ENCODE results near the gene GIPC3.
"Not testable (repeated sequence)": the region's sequence is repeated elsewhere in the genome, so short reads cannot be mapped to it uniquely, and the experiment has no call there.

GIPC3 gene

DNA sequence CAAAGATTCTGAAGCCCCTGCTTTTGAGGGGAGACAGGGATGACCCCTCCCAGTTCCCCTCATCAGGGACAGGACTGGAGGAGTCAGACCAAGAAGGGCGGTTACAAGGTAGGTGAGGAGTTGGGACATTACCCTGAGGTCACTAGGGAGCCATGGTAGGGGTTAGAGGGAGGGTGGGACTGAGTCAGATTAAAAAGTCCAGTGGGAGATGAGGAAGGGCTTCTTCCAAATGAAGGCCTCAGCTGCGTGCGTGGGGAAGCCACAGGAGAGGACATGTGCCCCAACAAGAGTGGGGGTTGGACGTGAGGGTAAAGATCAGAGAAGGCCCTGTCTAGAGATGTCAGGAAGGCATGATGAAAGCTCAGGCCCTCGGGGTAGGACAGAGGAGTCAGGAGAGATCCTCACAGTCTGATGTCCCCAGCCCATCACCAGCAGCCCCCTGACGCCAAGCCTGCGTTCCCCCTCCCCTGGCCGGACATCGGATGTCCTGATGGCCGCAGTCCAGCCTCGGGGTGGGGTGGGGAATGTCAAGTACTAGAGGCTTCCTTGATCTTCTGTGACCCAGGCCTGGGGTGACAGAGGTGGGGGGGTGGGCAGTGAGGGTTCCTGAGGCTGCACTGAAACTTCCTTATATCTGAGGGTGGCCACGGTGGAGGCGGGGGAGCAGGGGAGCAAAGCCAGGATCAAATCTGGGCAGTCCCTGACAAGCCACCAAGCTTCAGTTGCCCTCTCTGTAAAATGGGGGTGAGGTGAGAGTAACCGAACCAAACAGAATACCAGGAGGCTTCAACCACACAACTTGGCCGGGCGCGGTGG is 21.4 kb upstream of the GIPC3 start:
- no peaks in the 10 kb centered on the region for H3K9me3 Mint-ChIP-seq
- no peaks in the 10 kb centered on the region for H3K4me1 Mint-ChIP-seq (ENCODE audit: low read depth)
- H3K27ac Mint-ChIP-seq = no peak overlapping the region
- no peak overlapping the region for H3K4me3 Mint-ChIP-seq
- no peaks in the 10 kb centered on the region for H3K36me3 Mint-ChIP-seq (ENCODE audit: low read depth)
- no peaks in the 10 kb centered on the region for H3K27me3 Mint-ChIP-seq

DNA sequence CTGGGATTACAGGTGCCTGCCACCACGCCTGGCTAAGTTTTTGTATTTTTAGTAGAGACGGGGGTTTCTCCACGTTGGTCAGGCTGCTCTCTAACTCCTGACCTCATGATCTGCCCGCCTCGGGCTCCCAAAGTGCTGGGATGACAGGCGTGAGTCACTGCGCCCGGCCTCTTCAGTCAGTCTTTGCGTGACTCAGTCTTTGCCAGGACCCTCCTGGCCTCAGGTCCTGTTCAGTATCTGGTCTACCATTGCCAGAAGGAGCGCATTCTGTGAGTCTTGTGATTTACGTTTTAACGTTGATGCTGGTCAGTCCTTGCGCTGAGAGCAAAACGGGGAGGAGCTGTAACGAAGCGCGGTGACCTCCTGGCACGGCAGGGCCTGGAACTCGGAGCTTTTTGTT is 20.1 kb upstream of the GIPC3 start:
- Mint-ChIP-seq H3K4me1 (ENCODE audit: low read depth) (no peaks in the 10 kb centered on the region), H3K9me3 (no peaks in the 10 kb centered on the region), H3K4me3 (no peak overlapping the region), H3K27me3 (no peaks in the 10 kb centered on the region), H3K36me3 (ENCODE audit: low read depth) (no peaks in the 10 kb centered on the region), H3K27ac (no peak overlapping the region)

DNA sequence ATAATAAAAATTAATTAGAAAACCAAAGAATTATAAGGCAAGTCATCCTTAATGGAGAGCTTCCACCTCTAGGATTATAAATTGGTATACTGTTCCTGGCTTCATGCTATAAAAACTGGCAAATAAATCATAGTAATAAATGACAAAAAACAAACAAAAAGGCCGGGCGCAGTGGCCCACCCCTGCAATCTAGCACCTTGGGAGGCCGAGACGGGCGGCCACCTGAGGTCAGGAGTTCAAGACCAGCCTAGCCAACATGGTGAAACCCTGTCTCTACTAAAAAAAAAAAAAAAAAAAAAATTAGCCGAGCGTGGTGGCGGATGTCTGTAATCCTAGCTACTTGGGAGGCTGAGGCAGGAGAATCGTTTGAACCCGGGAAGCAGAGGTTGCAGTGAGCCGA is 15.2 kb upstream of the GIPC3 start:
- peaks cover 15% of the 10 kb centered on the region for H3K4me1 Mint-ChIP-seq (ENCODE audit: low read depth)
- not testable (repeated sequence) for H3K27me3 Mint-ChIP-seq; H3K9me3 Mint-ChIP-seq; H3K4me3 Mint-ChIP-seq; H3K27ac Mint-ChIP-seq; H3K36me3 Mint-ChIP-seq (ENCODE audit: low read depth)

DNA sequence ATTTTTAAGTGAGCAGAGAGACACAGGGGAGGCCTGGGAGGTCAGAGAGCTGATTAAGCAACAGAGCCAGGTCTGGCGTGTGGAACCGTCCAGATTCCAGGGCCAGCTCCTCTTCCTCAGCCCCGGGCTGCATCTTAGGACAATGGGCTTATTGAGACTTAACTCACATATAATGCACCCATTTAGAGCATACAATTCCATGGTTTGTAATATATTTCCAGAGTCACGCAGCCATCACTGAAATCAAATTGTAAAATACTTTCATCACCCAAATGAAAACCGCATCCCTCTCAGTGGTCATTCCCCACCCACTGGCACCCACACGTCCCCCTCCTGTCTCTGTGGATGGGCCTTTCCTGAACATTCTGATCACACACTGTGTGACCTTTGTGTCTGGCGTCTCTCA is 14.7 kb upstream of the GIPC3 start:
- Mint-ChIP-seq H3K9me3 (no peaks in the 10 kb centered on the region), H3K4me3 (no peak overlapping the region), H3K27me3 (no peaks in the 10 kb centered on the region), H3K4me1 (ENCODE audit: low read depth) (peaks cover 17% of the 10 kb centered on the region), H3K36me3 (ENCODE audit: low read depth) (peaks cover 8% of the 10 kb centered on the region), H3K27ac (no peak overlapping the region)

- H3K4me3 Mint-ChIP-seq = peak overlapping the region; percentile 72
- no peaks in the 10 kb centered on the region for H3K27me3 Mint-ChIP-seq
- no peak overlapping the region for H3K27ac Mint-ChIP-seq
- H3K4me1 Mint-ChIP-seq (ENCODE audit: low read depth) = peaks cover 17% of the 10 kb centered on the region
- peaks cover 8% of the 10 kb centered on the region for H3K36me3 Mint-ChIP-seq (ENCODE audit: low read depth)
- H3K9me3 Mint-ChIP-seq = no peaks in the 10 kb centered on the region
Observed at GRCh38 chr19:3572132-3572854, 13.0 kb upstream of the GIPC3 start.

- Mint-ChIP-seq H3K4me1 (ENCODE audit: low read depth) (peaks cover 17% of the 10 kb centered on the region), H3K4me3 (peak within 1 kb of the TSS; percentile 72), H3K36me3 (ENCODE audit: low read depth) (peaks cover 8% of the 10 kb centered on the region), H3K27ac (no peak within 1 kb of the TSS), H3K27me3 (no peaks in the 10 kb centered on the region), H3K9me3 (no peaks in the 10 kb centered on the region)
Observed at GRCh38 chr19:3572855-3573161, 12.5 kb upstream of the GIPC3 start, which contains the start of gene HMG20B. HMG20B (plus strand) TSS chr19:3572944; CDS start chr19:3573310, 366 bp downstream.

DNA sequence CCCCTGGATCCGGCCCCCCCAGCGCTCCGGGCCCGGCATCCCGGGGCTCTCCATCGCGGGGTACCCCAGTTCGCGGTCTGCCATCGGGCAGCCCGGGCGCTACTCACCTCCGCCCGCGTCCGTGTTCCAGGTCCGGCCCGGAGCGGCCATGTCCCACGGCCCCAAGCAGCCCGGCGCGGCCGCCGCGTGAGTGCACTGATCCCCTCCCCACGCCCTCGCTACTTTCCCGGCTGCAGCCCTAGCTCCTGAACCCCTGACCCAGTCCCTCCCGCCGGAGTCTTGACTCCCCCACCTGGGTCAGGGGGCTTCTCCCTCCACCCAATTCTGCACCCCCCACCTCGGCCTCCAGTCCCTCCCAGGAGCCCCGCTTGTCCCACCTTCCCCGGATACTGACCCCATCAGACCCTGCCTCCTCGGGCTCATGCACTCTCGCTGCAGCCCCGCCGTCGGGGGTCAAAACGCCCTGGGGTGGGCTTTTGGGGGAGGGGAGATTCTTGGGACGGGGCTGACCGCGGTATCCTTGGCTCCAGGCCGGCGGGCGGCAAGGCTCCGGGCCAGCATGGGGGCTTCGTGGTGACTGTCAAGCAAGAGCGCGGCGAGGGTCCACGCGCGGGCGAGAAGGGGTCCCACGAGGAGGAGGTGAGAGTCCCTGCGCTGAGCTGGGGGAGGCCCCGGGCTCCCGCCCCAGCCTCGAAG is 12.0 kb upstream of the GIPC3 start:
- Mint-ChIP-seq H3K4me1 (ENCODE audit: low read depth) (peaks cover 17% of the 10 kb centered on the region), H3K27ac (no peak overlapping the region), H3K4me3 (peak overlapping the region; percentile 72), H3K36me3 (ENCODE audit: low read depth) (peaks cover 8% of the 10 kb centered on the region), H3K27me3 (no peaks in the 10 kb centered on the region), H3K9me3 (no peaks in the 10 kb centered on the region)

DNA sequence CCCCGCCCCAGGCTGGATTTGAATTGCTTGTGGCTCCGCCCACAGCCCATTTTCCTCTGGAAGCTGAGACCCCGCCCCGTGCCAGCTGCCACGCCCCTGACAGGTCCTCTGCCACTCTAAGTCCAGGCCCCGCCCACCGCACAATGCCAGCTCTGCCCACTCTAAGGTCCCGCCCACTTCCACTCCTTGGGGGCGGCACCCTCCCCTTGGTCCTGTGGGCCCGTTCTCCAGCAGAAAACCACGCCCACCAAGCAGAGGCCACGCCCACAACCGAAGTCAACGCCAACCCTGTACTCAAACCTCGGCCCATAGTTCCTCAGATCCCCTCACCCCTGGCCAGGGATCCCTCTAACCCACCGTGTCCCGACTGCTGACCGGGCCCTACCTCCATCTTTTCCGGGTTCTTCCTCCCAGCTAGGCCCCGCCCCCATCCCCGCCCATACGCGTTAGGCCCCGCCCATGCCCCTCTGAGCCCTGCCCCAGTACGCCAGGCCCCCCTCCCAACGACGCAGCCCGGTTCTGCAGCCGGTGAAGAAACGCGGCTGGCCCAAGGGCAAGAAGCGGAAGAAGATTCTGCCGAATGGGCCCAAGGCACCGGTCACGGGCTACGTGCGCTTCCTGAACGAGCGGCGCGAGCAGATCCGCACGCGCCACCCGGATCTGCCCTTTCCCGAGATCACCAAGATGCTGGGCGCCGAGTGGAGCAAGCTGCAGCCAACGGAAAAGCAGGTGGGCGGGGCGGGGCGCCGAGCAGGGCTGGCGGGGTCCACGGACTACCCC is 11.2 kb upstream of the GIPC3 start:
- Mint-ChIP-seq H3K9me3 (no peaks in the 10 kb centered on the region), H3K27me3 (no peaks in the 10 kb centered on the region), H3K4me1 (ENCODE audit: low read depth) (peaks cover 17% of the 10 kb centered on the region), H3K36me3 (ENCODE audit: low read depth) (peaks cover 8% of the 10 kb centered on the region), H3K27ac (no peak overlapping the region), H3K4me3 (peak overlapping the region; percentile 72)

DNA sequence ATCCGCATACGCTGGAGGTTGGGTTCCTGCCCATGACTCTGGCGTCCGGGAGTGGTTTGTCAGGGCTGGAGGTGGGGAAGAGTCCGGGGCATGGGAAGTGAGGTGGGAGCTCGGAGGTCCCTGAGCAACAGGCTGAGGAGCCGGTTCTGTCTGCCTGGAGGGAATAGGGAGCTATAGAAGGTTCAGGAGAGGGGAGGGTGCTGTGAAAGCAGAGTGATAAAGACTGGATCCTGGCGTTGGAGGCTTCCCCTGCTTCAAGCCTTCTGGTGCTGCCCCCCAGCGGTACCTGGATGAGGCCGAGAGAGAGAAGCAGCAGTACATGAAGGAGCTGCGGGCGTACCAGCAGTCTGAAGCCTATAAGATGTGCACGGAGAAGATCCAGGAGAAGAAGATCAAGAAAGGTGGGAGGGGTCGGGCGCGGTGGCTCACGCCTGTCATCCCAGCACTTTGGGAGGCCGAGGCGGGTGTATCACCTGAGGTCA is 10.0 kb upstream of the GIPC3 start:
- no peaks in the 10 kb centered on the region for H3K9me3 Mint-ChIP-seq
- H3K27ac Mint-ChIP-seq = no peak overlapping the region
- peaks cover 17% of the 10 kb centered on the region for H3K4me1 Mint-ChIP-seq (ENCODE audit: low read depth)
- H3K4me3 Mint-ChIP-seq = no peak overlapping the region
- H3K27me3 Mint-ChIP-seq = no peaks in the 10 kb centered on the region
- H3K36me3 Mint-ChIP-seq (ENCODE audit: low read depth) = peaks cover 8% of the 10 kb centered on the region

DNA sequence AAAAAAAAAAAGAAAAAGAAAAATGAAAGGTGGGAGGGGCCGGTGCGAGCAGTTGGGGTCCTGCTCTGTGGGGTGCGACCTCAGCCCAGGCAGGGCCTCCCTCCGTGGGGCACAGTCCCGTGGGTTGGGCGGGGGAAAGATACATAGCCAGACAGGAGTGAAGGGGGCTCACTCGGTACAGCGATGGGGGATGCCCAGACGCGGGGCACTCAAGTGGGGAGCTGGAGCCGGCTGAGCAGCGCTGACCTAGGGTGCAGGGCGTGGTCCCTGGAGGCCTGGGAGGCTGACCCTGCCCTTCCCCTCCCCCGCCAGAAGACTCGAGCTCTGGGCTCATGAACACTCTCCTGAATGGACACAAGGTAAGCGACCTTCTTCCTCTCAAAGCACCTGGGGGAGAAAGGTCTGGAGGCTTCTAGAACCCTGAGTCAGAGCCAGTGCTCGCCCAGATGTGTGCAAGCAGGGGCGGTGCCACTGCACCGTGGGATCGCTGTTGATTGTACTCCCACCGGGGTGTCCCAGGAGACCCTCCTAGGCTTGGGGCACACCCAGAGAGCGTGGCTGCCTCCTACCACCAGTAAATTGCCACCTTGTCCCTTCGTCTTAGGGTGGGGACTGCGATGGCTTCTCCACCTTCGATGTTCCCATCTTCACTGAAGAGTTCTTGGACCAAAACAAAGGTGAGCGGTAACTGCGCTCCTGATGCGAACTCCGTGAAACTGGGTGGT is 9.2 kb upstream of the GIPC3 start:
- H3K27ac Mint-ChIP-seq = no peak overlapping the region
- H3K27me3 Mint-ChIP-seq = no peaks in the 10 kb centered on the region
- H3K36me3 Mint-ChIP-seq (ENCODE audit: low read depth) = peaks cover 8% of the 10 kb centered on the region
- H3K9me3 Mint-ChIP-seq = no peaks in the 10 kb centered on the region
- H3K4me3 Mint-ChIP-seq = no peak overlapping the region
- H3K4me1 Mint-ChIP-seq (ENCODE audit: low read depth) = peaks cover 17% of the 10 kb centered on the region

GRCh38 chr19:3576696-3577443 is 8.4 kb upstream of the GIPC3 start:
- Mint-ChIP-seq H3K4me1 (ENCODE audit: low read depth) (peaks cover 13% of the 10 kb centered on the region), H3K27ac (no peak overlapping the region), H3K36me3 (ENCODE audit: low read depth) (peaks cover 8% of the 10 kb centered on the region), H3K9me3 (no peaks in the 10 kb centered on the region), H3K4me3 (no peak overlapping the region), H3K27me3 (no peaks in the 10 kb centered on the region)

DNA sequence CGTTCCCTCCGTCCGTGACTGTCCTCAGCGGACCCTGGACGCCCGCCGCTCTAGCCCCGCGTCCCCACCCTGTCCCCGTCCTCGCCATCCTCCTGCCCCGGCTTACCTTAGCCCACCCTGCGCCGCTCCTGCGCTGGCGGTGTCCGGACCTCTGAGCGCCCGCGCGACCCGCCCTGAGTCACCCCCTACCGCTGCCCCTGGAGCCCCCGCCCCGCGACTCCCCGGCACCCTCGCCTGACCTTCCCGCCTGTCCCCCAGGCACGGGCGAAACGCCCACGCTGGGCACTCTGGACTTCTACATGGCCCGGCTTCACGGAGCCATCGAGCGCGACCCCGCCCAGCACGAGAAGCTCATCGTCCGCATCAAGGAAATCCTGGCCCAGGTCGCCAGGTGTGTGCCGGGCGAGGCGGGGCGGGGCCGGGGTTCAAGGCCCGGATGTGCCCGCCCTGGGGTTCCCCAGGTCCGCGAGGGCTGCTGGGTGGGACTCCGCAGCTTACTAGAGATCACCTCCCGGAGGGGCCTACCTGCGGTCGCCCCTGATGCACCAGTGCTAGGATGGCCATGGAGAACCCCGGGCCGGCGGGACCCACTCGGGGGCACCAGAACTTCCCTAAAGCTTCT is 7.4 kb upstream of the GIPC3 start:
- Mint-ChIP-seq H3K27ac (no peak overlapping the region), H3K27me3 (no peaks in the 10 kb centered on the region), H3K9me3 (no peaks in the 10 kb centered on the region), H3K4me3 (no peak overlapping the region), H3K4me1 (ENCODE audit: low read depth) (peaks cover 7% of the 10 kb centered on the region), H3K36me3 (ENCODE audit: low read depth) (peaks cover 8% of the 10 kb centered on the region)

- peaks cover 8% of the 10 kb centered on the region for H3K36me3 Mint-ChIP-seq (ENCODE audit: low read depth)
- no peaks in the 10 kb centered on the region for H3K9me3 Mint-ChIP-seq
- H3K27me3 Mint-ChIP-seq = no peaks in the 10 kb centered on the region
- H3K4me1 Mint-ChIP-seq (ENCODE audit: low read depth) = peaks cover 7% of the 10 kb centered on the region
- H3K4me3 Mint-ChIP-seq = no peak overlapping the region
- no peak overlapping the region for H3K27ac Mint-ChIP-seq
Observed at GRCh38 chr19:3578390-3578789, 6.9 kb upstream of the GIPC3 start.

Measured in stimulated activated naive CD8-positive, alpha-beta T cell treated with anti-CD3 and anti-CD28 coated beads, Interleukin-15, Interleukin-2, amounts not matched to agents 100 ng/mL and 50 ng/mL, for 24 hours (primary cell).